ENCODE data around the gene FNBP1L.

FNBP1L gene

DNA sequence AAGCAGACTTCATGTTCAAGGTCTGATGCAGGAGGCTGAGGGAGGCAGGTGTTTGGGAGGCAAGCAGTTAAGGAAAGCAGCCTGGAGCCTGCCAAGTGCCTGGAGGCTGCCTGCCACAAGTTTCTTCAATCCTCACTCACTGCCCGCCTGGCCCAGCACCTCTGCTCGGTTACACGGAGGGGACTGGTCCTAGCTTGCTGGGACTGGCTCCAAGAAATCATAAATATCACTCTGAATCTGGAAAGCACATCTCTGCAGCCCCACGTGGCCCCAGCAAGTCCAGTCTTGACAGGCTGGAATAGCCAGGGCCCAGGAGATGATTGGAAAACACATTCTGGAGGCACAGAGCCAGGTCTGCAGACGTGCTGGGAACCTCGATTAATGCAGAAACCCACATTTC is 149.8 kb downstream of the FNBP1L start:
- Histone ChIP-seq H3K4me3 (ENCODE audit: low read depth, low read length) (no peak overlapping the region), H3K9ac (no peak overlapping the region), H3K4me1 (peaks cover 3% of the 10 kb centered on the region), H3K9me3 (ENCODE audit: control insufficient read depth, low read length) (no peaks in the 10 kb centered on the region), H3K36me3 (ENCODE audit: control insufficient read depth, insufficient read depth, low read length) (no peaks in the 10 kb centered on the region), H3K27me3 (ENCODE audit: control insufficient read depth, insufficient read depth, low read length) (no peaks in the 10 kb centered on the region), H2AFZ (no peak overlapping the region), H3K4me2 (ENCODE audit: low read length) (no peak overlapping the region), H3K79me2 (no peaks in the 10 kb centered on the region), H3K27ac (peak overlapping the region; percentile 2)
- TF ChIP-seq, protein P1, sequence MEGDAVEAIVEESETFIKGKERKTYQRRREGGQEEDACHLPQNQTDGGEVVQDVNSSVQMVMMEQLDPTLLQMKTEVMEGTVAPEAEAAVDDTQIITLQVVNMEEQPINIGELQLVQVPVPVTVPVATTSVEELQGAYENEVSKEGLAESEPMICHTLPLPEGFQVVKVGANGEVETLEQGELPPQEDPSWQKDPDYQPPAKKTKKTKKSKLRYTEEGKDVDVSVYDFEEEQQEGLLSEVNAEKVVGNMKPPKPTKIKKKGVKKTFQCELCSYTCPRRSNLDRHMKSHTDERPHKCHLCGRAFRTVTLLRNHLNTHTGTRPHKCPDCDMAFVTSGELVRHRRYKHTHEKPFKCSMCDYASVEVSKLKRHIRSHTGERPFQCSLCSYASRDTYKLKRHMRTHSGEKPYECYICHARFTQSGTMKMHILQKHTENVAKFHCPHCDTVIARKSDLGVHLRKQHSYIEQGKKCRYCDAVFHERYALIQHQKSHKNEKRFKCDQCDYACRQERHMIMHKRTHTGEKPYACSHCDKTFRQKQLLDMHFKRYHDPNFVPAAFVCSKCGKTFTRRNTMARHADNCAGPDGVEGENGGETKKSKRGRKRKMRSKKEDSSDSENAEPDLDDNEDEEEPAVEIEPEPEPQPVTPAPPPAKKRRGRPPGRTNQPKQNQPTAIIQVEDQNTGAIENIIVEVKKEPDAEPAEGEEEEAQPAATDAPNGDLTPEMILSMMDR (IDR thresholded peaks at IDR 0.05), result no peak

DNA sequence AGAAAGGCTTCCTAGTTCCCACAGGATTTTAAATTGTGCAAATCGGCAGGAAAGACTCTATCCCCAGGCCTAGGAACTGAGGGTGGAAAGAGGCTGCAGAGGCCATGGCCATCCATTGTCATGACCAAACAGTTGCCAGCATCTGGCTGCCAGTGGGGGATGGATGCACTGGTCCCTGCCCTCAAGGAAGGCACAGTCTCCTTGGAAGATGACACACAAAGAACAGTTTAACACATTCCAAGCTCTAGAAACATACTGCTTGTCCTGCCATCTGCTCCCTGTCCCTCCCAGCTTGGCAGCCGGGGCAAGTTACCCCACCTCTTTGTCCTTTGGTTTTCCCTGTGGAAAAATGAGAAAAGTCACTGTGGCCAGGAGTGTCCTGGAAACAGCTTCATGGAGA is 150.5 kb downstream of the FNBP1L start:
- H3K9me3 ChIP-seq (ENCODE audit: control insufficient read depth, low read length), result no peaks in the 10 kb centered on the region
- no peak overlapping the region for H3K4me2 ChIP-seq (ENCODE audit: low read length)
- TF ChIP-seq, protein P1 (IDR thresholded peaks at IDR 0.05), result no peak
- no peak overlapping the region for H3K4me3 ChIP-seq (ENCODE audit: low read depth, low read length)
- no peak overlapping the region for H3K27ac ChIP-seq
- no peak overlapping the region for H3K9ac ChIP-seq
- H2AFZ ChIP-seq, result no peak overlapping the region
- H3K79me2 ChIP-seq, result no peaks in the 10 kb centered on the region
- H3K36me3 ChIP-seq (ENCODE audit: control insufficient read depth, insufficient read depth, low read length), result no peaks in the 10 kb centered on the region
- H3K4me1 ChIP-seq, result peaks cover 3% of the 10 kb centered on the region
- no peaks in the 10 kb centered on the region for H3K27me3 ChIP-seq (ENCODE audit: control insufficient read depth, insufficient read depth, low read length)

DNA sequence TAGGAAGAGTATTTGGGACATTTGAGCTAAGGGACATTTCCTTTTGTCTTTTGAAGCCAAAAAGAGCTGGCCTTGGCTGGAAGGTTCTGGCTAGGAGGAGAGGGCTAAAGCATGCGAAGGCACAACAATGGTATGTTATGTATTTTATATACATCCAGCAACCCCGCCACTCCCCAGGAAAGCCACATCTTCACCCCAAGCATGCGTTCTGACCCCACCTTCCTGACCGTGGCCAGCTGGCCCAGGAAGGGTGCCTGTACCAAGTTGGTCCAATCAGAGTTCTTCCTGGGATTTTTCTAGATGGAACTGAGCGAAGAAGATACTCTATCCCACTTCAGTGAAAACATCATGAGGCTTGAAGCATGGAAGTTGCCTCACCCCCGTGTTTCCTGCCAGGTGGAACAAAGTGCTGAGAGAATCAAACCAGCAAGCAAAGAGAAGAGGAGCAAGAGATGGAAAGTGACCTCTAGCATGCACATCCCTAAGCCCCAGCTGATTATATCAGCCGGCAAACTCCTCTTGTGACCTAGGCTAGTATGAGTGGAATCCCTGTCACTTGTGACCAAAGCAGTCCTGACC is 151.0 kb downstream of the FNBP1L start:
- TF ChIP-seq, protein P1 (IDR thresholded peaks at IDR 0.05), result no peak
- no peaks in the 10 kb centered on the region for H3K27me3 ChIP-seq (ENCODE audit: control insufficient read depth, insufficient read depth, low read length)
- H3K79me2 ChIP-seq, result no peaks in the 10 kb centered on the region
- H3K9me3 ChIP-seq (ENCODE audit: control insufficient read depth, low read length), result no peaks in the 10 kb centered on the region
- H3K9ac ChIP-seq, result no peak overlapping the region
- no peak overlapping the region for H3K27ac ChIP-seq
- H3K4me3 ChIP-seq (ENCODE audit: low read depth, low read length), result no peak overlapping the region
- H3K4me1 ChIP-seq, result peaks cover 3% of the 10 kb centered on the region
- H2AFZ ChIP-seq, result no peak overlapping the region
- no peaks in the 10 kb centered on the region for H3K36me3 ChIP-seq (ENCODE audit: control insufficient read depth, insufficient read depth, low read length)
- H3K4me2 ChIP-seq (ENCODE audit: low read length), result no peak overlapping the region

- H3K36me3 ChIP-seq (ENCODE audit: control insufficient read depth, insufficient read depth, low read length), result no peaks in the 10 kb centered on the region
- H3K79me2 ChIP-seq, result no peaks in the 10 kb centered on the region
- no peak overlapping the region for H3K27ac ChIP-seq
- H3K9ac ChIP-seq, result no peak overlapping the region
- H3K4me3 ChIP-seq (ENCODE audit: low read depth, low read length), result no peak overlapping the region
- H3K27me3 ChIP-seq (ENCODE audit: control insufficient read depth, insufficient read depth, low read length), result no peaks in the 10 kb centered on the region
- peaks cover 3% of the 10 kb centered on the region for H3K4me1 ChIP-seq
- H3K9me3 ChIP-seq (ENCODE audit: control insufficient read depth, low read length), result no peaks in the 10 kb centered on the region
- H2AFZ ChIP-seq, result no peak overlapping the region
- no peak overlapping the region for H3K4me2 ChIP-seq (ENCODE audit: low read length)
- TF ChIP-seq, protein P1 (IDR thresholded peaks at IDR 0.05), result no peak
These were observed 151.6 kb downstream of the FNBP1L start for GRCh38 chr1:93599479-93599878.

DNA sequence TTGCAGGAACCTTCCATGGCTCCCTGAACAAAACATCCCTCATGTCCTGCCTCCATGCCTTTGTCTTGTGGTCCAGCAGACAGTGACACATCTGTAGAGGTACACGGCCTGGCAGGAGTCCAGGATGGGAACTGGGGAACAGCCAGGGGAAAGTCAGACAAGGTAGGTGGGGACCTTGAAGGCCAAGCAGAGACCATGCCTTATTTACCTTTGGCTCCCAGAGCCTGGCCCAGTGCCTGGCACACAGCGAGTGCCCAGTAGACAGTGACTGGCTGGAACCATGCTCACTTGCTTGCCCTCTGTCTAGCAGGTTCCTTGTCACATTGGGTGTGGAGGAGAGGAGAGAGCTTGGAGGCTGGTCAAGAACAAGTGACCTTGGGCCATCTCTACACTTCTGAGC is 152.7 kb downstream of the FNBP1L start:
- Histone ChIP-seq H3K79me2 (no peaks in the 10 kb centered on the region), H3K4me2 (ENCODE audit: low read length) (no peak overlapping the region), H3K9me3 (ENCODE audit: control insufficient read depth, low read length) (no peaks in the 10 kb centered on the region), H3K9ac (no peak overlapping the region), H2AFZ (no peak overlapping the region), H3K27me3 (ENCODE audit: control insufficient read depth, insufficient read depth, low read length) (no peaks in the 10 kb centered on the region), H3K4me1 (peaks cover 3% of the 10 kb centered on the region), H3K4me3 (ENCODE audit: low read depth, low read length) (no peak overlapping the region), H3K36me3 (ENCODE audit: control insufficient read depth, insufficient read depth, low read length) (no peaks in the 10 kb centered on the region), H3K27ac (no peak overlapping the region)
- TF ChIP-seq, protein P1 (IDR thresholded peaks at IDR 0.05), result no peak

Measured in parathyroid adenoma (tissue), 2 donors.